OCI-LY1 (cell line): ENCODE results near the gene FRMD1.

Experiments used
- EZH2 ChIP-seq: fragments of 200-600 bp; sonication (generic), shearing (Covaris generic); IDR thresholded peaks from 2 replicates; pipeline ENCODE4 v1.8.0; 2017; ENCODE audit warnings: borderline replicate concordance, mixed run types, mild to moderate bottlenecking, antibody characterized with exemption, low read length, moderate library complexity, mixed read lengths
- TF ChIP-seq, protein P1 (sequence below): fragments of 200-600 bp; sonication (generic), shearing (Covaris generic); IDR thresholded peaks from 2 replicates; pipeline ENCODE4 v1.5.1; 2017; ENCODE audit warnings: mild to moderate bottlenecking, antibody characterized with exemption, low read length, moderate library complexity, mixed read lengths

GRCh38 chr6:168090064-168090690, 11.2 kb upstream of the FRMD1 start:
- TF ChIP-seq, protein P1, sequence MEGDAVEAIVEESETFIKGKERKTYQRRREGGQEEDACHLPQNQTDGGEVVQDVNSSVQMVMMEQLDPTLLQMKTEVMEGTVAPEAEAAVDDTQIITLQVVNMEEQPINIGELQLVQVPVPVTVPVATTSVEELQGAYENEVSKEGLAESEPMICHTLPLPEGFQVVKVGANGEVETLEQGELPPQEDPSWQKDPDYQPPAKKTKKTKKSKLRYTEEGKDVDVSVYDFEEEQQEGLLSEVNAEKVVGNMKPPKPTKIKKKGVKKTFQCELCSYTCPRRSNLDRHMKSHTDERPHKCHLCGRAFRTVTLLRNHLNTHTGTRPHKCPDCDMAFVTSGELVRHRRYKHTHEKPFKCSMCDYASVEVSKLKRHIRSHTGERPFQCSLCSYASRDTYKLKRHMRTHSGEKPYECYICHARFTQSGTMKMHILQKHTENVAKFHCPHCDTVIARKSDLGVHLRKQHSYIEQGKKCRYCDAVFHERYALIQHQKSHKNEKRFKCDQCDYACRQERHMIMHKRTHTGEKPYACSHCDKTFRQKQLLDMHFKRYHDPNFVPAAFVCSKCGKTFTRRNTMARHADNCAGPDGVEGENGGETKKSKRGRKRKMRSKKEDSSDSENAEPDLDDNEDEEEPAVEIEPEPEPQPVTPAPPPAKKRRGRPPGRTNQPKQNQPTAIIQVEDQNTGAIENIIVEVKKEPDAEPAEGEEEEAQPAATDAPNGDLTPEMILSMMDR: no peak
- TF ChIP-seq EZH2: no peak
